Activated CD8-positive, alpha-beta memory T cell treated with anti-CD3 and anti-CD28 coated beads for 4 hours (primary cell): ENCODE results near the gene ANKRD9.
"Not testable (repeated sequence)": the region's sequence is repeated elsewhere in the genome, so short reads cannot be mapped to it uniquely, and the experiment has no call there.

ENCODE experiments used
- DNase-seq, 2 donors: peaks; one replicate each; pipeline ENCODE4 v3.0.0-alpha.2; 2020; ENCODE audit warnings: low read depth in 2 of 2

Gene ANKRD9

GRCh38 chr14:102538602-102539543 is 29.3 kb upstream of the ANKRD9 start:
- DNase-seq, result no peak

GRCh38 chr14:102537981-102538601 is 28.5 kb upstream of the ANKRD9 start:
- DNase-seq, result no peak

GRCh38 chr14:102532204-102532658 is 22.7 kb upstream of the ANKRD9 start:
- no peak for DNase-seq

- no peak for DNase-seq
Measured at GRCh38 chr14:102530828-102531478, 21.4 kb upstream of the ANKRD9 start.

- no peak for DNase-seq
Measured at GRCh38 chr14:102528431-102529170, 19.0 kb upstream of the ANKRD9 start.

GRCh38 chr14:102525929-102526497 is 16.4 kb upstream of the ANKRD9 start:
- no peak for DNase-seq

- no peak for DNase-seq
Measured at GRCh38 chr14:102525219-102525928, 15.8 kb upstream of the ANKRD9 start.

GRCh38 chr14:102524451-102525218 is 15.1 kb upstream of the ANKRD9 start:
- DNase-seq, result peak; percentile 75 to 78

- no peak for DNase-seq
Measured at GRCh38 chr14:102523569-102524450, 14.2 kb upstream of the ANKRD9 start.

GRCh38 chr14:102523200-102523568 is 13.6 kb upstream of the ANKRD9 start:
- DNase-seq, result no peak

- not testable (repeated sequence) for DNase-seq
Measured at GRCh38 chr14:102519709-102520108, 10.1 kb upstream of the ANKRD9 start.

- no peak for DNase-seq
Measured at GRCh38 chr14:102518063-102518648, 8.6 kb upstream of the ANKRD9 start.

- DNase-seq, result no peak
Measured at GRCh38 chr14:102517392-102518062, 8.0 kb upstream of the ANKRD9 start.

- DNase-seq, result peak in 1 of 2 donors; percentile 28
Measured at GRCh38 chr14:102516531-102517391, 7.2 kb upstream of the ANKRD9 start.

GRCh38 chr14:102514987-102515733 is 5.6 kb upstream of the ANKRD9 start:
- DNase-seq, result no peak
